Measurements from ENCODE around the gene OR1M1. TPM values are rescaled to one million over a fixed set of nuclear protein-coding genes. Genes with fewer than 3 reads are reported as not detected.
A peak's percentile ranks its signal among the peaks of the same experiment; 100 is the strongest.

OR1M1 gene
- total RNA-seq, 1 donor from 2014 or later = 1.2 TPM

- DNase-seq (ENCODE audit: low spot score) = peak; percentile 97
Observed at GRCh38 chr19:9075064-9075949, 11.6 kb upstream of the OR1M1 start.

- no peak for DNase-seq (ENCODE audit: low spot score)
Observed at GRCh38 chr19:9076901-9077300, 10.0 kb upstream of the OR1M1 start.

GRCh38 chr19:9078651-9079050 is 8.2 kb upstream of the OR1M1 start:
- no peak for DNase-seq (ENCODE audit: low spot score)

- no peak for DNase-seq (ENCODE audit: low spot score)
Observed at GRCh38 chr19:9107375-9107774, 20.5 kb downstream of the OR1M1 start, which contains the start of gene OR7G2. OR7G2 (minus strand) TSS chr19:9107475; CDS start chr19:9103243, 4,232 bp downstream.

GRCh38 chr19:9109959-9110358 is 23.1 kb downstream of the OR1M1 start:
- DNase-seq (ENCODE audit: low spot score) = no peak

GRCh38 chr19:9115307-9115813 is 28.5 kb downstream of the OR1M1 start, which contains the start of gene OR7G1:
OR7G1 (minus strand) TSS chr19:9115763; CDS start chr19:9115763, 0 bp downstream.
- DNase-seq (ENCODE audit: low spot score) = no peak

GRCh38 chr19:9116547-9116946 is 29.7 kb downstream of the OR1M1 start:
- DNase-seq (ENCODE audit: low spot score) = no peak

- no peak for DNase-seq (ENCODE audit: low spot score)
Observed at GRCh38 chr19:9126900-9127405, 40.1 kb downstream of the OR1M1 start, which contains the start of gene OR7G3. OR7G3 (minus strand) TSS chr19:9126950; CDS start chr19:9126950, 0 bp downstream.

- no peak for DNase-seq (ENCODE audit: low spot score)
Observed at GRCh38 chr19:9128171-9128570, 41.3 kb downstream of the OR1M1 start.

GRCh38 chr19:9130965-9131364 is 44.1 kb downstream of the OR1M1 start:
- DNase-seq (ENCODE audit: low spot score) = no peak

- no peak for DNase-seq (ENCODE audit: low spot score)
Observed at GRCh38 chr19:9132422-9132821, 45.6 kb downstream of the OR1M1 start.

GRCh38 chr19:9139609-9140158 is 52.8 kb downstream of the OR1M1 start:
- DNase-seq (ENCODE audit: low spot score) = no peak

- peak; percentile 98 for DNase-seq (ENCODE audit: low spot score)
Observed at GRCh38 chr19:9140159-9140874, 53.5 kb downstream of the OR1M1 start, which contains the start of gene ZNF317. ZNF317 (plus strand) TSS chr19:9140397; CDS start chr19:9156017, 15,620 bp downstream.

- no peak for DNase-seq (ENCODE audit: low spot score)
Observed at GRCh38 chr19:9144920-9145319, 58.1 kb downstream of the OR1M1 start.

Other genes starting within 250 kb of the OR1M1 start
- 2.9 TPM for gene MUC16, start 76.7 kb upstream of the OR1M1 start, total RNA-seq (ENCODE audit: insufficient read depth, low replicate concordance)
- gene OR7G2, start 20.4 kb downstream of the OR1M1 start, total RNA-seq (ENCODE audit: insufficient read depth, low replicate concordance) = 4.8 TPM
- gene OR7G1, start 28.7 kb downstream of the OR1M1 start, total RNA-seq (ENCODE audit: insufficient read depth, low replicate concordance) = not detected
- gene OR7G3, start 39.9 kb downstream of the OR1M1 start, total RNA-seq (ENCODE audit: insufficient read depth, low replicate concordance) = not detected
- gene ZNF317, start 53.3 kb downstream of the OR1M1 start, total RNA-seq (ENCODE audit: insufficient read depth, low replicate concordance) = 24.8 TPM
- gene OR7D2, start 91.9 kb downstream of the OR1M1 start, total RNA-seq (ENCODE audit: insufficient read depth, low replicate concordance) = 0.48 TPM
- 4.3 TPM for gene OR7D4, start 132.5 kb downstream of the OR1M1 start, total RNA-seq (ENCODE audit: insufficient read depth, low replicate concordance)
- gene OR7E24, start 163.9 kb downstream of the OR1M1 start, total RNA-seq (ENCODE audit: insufficient read depth, low replicate concordance) = not detected
- 23.6 TPM for gene ZNF699, start 222.8 kb downstream of the OR1M1 start, total RNA-seq (ENCODE audit: insufficient read depth, low replicate concordance)
- gene ZNF559, start 237.1 kb downstream of the OR1M1 start, total RNA-seq (ENCODE audit: insufficient read depth, low replicate concordance) = 32.7 TPM

All from umbilical cord (tissue), 2 donors.